ENCODE measurements around the gene KCTD11. TPM values are rescaled to one million over a fixed set of nuclear protein-coding genes. Genes with fewer than 3 reads are reported as not detected.
"Not testable (repeated sequence)": the region's sequence is repeated elsewhere in the genome, so short reads cannot be mapped to it uniquely, and the experiment has no call there.

The KCTD11 gene
- total and polyA plus RNA-seq, 4 donors, result 0.39 to 3.5 (median 1.4) TPM

- Histone ChIP-seq H3K27ac (ENCODE audit: low read depth in 1 of 2, low read length in 2 of 2) (no peak overlapping the region), H3K4me1 (ENCODE audit: control insufficient read depth in 4 of 4, insufficient read depth in 4 of 4, low read length in 3 of 4) (no peaks in the 10 kb centered on the region), H3K4me3 (ENCODE audit: low read depth in 1 of 3, low read length in 3 of 3) (no peak overlapping the region), H3K36me3 (ENCODE audit: control insufficient read depth in 4 of 4, insufficient read depth in 3 of 4, low read depth in 1 of 4, low read length in 3 of 4) (no peaks in the 10 kb centered on the region), H3K9me3 (ENCODE audit: control insufficient read depth in 4 of 4, low read length in 3 of 4) (no peaks in the 10 kb centered on the region), H3K27me3 (ENCODE audit: control insufficient read depth in 4 of 4, insufficient read depth in 4 of 4, low read length in 3 of 4) (no peaks in the 10 kb centered on the region), H3K9ac (ENCODE audit: low read depth in 1 of 2, low read length in 2 of 2) (no peak overlapping the region)
- TF ChIP-seq JUND (IDR thresholded peaks at IDR 0.05) (no peak), NR2F2 (IDR thresholded peaks at IDR 0.05) (no peak)
- no peak for DNase-seq (ENCODE audit: low spot score)
- 82% methylated on average over 13 of the region's 13 CpGs for WGBS
Observed at GRCh38 chr17:7367918-7368598, 16.1 kb downstream of the KCTD11 start.

DNA sequence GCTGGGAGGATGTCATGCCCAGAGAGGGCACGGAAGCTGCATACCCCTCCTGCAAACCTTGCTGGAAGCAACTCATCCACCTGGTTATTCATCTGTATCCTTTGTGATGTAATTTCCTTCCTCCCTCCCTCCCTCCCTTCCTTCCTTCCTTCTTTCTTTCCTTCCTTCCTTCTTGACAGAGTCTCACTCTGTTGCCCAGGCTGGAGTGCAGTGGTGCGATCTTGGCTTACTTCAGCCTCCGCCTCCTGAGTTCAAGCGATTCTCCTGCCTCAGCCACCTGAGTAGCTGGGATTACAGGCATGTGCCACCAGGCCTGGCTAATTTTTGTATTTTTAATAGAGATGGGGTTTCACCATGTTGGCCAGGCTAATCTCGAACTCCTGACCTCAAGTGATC is 16.6 kb downstream of the KCTD11 start:
- not testable (repeated sequence) for H3K9ac ChIP-seq (ENCODE audit: low read depth in 1 of 2, low read length in 2 of 2); H3K27ac ChIP-seq (ENCODE audit: low read depth in 1 of 2, low read length in 2 of 2); H3K4me3 ChIP-seq (ENCODE audit: low read depth in 1 of 3, low read length in 3 of 3); H3K27me3 ChIP-seq (ENCODE audit: control insufficient read depth in 4 of 4, insufficient read depth in 4 of 4, low read length in 3 of 4); H3K4me1 ChIP-seq (ENCODE audit: control insufficient read depth in 4 of 4, insufficient read depth in 4 of 4, low read length in 3 of 4); H3K9me3 ChIP-seq (ENCODE audit: control insufficient read depth in 4 of 4, low read length in 3 of 4); H3K36me3 ChIP-seq (ENCODE audit: control insufficient read depth in 4 of 4, insufficient read depth in 3 of 4, low read depth in 1 of 4, low read length in 3 of 4); DNase-seq (ENCODE audit: low spot score)
- WGBS, result 90% methylated on average over 5 of the region's 5 CpGs

DNA sequence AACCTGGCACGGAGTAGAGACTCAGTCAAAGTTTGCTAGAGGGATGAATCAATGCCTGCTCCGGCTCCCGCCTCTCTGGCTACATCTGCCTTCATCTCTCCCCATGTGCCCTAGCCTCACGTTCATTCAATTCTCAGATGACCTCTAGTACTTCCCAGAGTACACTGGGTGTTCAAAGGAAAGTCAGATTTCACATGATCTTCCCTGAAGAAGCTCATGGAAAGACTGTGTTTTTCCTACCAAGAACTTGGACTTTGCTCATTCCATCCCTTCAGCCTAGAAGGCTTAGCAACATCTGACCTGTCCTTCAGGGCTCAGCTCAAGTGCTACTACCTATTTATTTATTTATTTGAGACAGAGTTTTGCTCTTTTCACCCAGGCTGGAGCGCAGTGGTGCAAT is 17.9 kb downstream of the KCTD11 start:
- Histone ChIP-seq H3K4me3 (ENCODE audit: low read depth in 1 of 3, low read length in 3 of 3) (no peak overlapping the region), H3K4me1 (ENCODE audit: control insufficient read depth in 4 of 4, insufficient read depth in 4 of 4, low read length in 3 of 4) (no peaks in the 10 kb centered on the region), H3K9me3 (ENCODE audit: control insufficient read depth in 4 of 4, low read length in 3 of 4) (no peaks in the 10 kb centered on the region), H3K9ac (ENCODE audit: low read depth in 1 of 2, low read length in 2 of 2) (no peak overlapping the region), H3K27me3 (ENCODE audit: control insufficient read depth in 4 of 4, insufficient read depth in 4 of 4, low read length in 3 of 4) (no peaks in the 10 kb centered on the region), H3K27ac (ENCODE audit: low read depth in 1 of 2, low read length in 2 of 2) (no peak overlapping the region), H3K36me3 (ENCODE audit: control insufficient read depth in 4 of 4, insufficient read depth in 3 of 4, low read depth in 1 of 4, low read length in 3 of 4) (no peaks in the 10 kb centered on the region)
- TF ChIP-seq RAD21 (IDR thresholded peaks at IDR 0.05) (no peak), CTCF (IDR thresholded peaks at IDR 0.05; ENCODE audit: low read depth, low read length, missing input control) (no peak), RXRA (IDR thresholded peaks at IDR 0.05) (no peak), HNF4A (conservative IDR thresholded peaks at IDR 0.05) (no peak), JUND (IDR thresholded peaks at IDR 0.05) (no peak), GABPA (IDR thresholded peaks at IDR 0.05 in 1 of 2, conservative IDR thresholded peaks at IDR 0.05 in 1 of 2) (no peak), FOXA1 (IDR thresholded peaks at IDR 0.05) (no peak), TAF1 (conservative IDR thresholded peaks at IDR 0.05) (no peak), YY1 (IDR thresholded peaks at IDR 0.05) (no peak), ATF3 (IDR thresholded peaks at IDR 0.05) (no peak), FOXA2 (IDR thresholded peaks at IDR 0.05) (no peak), SP1 (IDR thresholded peaks at IDR 0.05) (no peak)
- TF ChIP-seq, protein P1, sequence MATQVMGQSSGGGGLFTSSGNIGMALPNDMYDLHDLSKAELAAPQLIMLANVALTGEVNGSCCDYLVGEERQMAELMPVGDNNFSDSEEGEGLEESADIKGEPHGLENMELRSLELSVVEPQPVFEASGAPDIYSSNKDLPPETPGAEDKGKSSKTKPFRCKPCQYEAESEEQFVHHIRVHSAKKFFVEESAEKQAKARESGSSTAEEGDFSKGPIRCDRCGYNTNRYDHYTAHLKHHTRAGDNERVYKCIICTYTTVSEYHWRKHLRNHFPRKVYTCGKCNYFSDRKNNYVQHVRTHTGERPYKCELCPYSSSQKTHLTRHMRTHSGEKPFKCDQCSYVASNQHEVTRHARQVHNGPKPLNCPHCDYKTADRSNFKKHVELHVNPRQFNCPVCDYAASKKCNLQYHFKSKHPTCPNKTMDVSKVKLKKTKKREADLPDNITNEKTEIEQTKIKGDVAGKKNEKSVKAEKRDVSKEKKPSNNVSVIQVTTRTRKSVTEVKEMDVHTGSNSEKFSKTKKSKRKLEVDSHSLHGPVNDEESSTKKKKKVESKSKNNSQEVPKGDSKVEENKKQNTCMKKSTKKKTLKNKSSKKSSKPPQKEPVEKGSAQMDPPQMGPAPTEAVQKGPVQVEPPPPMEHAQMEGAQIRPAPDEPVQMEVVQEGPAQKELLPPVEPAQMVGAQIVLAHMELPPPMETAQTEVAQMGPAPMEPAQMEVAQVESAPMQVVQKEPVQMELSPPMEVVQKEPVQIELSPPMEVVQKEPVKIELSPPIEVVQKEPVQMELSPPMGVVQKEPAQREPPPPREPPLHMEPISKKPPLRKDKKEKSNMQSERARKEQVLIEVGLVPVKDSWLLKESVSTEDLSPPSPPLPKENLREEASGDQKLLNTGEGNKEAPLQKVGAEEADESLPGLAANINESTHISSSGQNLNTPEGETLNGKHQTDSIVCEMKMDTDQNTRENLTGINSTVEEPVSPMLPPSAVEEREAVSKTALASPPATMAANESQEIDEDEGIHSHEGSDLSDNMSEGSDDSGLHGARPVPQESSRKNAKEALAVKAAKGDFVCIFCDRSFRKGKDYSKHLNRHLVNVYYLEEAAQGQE (IDR thresholded peaks at IDR 0.05), result no peak
- TF ChIP-seq, protein P2, sequence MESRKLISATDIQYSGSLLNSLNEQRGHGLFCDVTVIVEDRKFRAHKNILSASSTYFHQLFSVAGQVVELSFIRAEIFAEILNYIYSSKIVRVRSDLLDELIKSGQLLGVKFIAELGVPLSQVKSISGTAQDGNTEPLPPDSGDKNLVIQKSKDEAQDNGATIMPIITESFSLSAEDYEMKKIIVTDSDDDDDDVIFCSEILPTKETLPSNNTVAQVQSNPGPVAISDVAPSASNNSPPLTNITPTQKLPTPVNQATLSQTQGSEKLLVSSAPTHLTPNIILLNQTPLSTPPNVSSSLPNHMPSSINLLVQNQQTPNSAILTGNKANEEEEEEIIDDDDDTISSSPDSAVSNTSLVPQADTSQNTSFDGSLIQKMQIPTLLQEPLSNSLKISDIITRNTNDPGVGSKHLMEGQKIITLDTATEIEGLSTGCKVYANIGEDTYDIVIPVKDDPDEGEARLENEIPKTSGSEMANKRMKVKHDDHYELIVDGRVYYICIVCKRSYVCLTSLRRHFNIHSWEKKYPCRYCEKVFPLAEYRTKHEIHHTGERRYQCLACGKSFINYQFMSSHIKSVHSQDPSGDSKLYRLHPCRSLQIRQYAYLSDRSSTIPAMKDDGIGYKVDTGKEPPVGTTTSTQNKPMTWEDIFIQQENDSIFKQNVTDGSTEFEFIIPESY (IDR thresholded peaks at IDR 0.05), result no peak
- TF ChIP-seq, protein P3, sequence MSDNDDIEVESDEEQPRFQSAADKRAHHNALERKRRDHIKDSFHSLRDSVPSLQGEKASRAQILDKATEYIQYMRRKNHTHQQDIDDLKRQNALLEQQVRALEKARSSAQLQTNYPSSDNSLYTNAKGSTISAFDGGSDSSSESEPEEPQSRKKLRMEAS (IDR thresholded peaks at IDR 0.05), result no peak
- 69% methylated on average over 5 of the region's 5 CpGs for WGBS
- DNase-seq (ENCODE audit: low spot score), result no peak

Measured in liver (tissue), 9 donors.